ENCODE measurements around the gene FBXO2. TPM values are rescaled to one million over a fixed set of nuclear protein-coding genes. Genes with fewer than 3 reads are reported as not detected.

FBXO2 gene
- total and polyA plus RNA-seq, 2 experiments from 2014 or later, result 20.9 to 28.3 TPM

DNA sequence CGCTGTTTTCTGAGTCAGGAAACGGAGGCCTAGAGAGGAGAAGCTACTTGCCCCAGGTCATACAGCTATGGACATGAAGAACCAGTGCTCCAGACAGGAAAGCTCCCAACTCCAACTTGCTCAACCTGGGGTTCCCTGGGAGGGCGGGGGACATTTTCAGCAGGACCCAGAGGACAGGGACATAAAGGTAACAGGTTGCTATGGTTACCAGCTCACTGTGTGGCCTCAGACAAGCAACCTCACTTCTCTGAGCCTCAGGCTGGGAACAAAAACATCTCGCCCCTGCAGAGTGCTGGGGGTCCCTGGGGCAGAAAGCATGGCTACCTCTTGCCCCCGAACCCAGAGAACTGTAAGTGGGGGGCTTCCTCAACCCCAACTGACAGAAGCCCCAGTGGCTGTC lies 16.1 kb downstream of the FBXO2 start:
- Histone ChIP-seq H3K27me3 (peaks cover 5% of the 10 kb centered on the region), H3K27ac (no peak overlapping the region), H3K9me3 (ENCODE audit: low read depth) (no peaks in the 10 kb centered on the region), H3K4me3 (no peak overlapping the region), H3K4me1 (ENCODE audit: low read depth) (no peaks in the 10 kb centered on the region), H3K36me3 (no peaks in the 10 kb centered on the region)
- no peak for DNase-seq (ENCODE audit: low read depth in 1 of 2, low spot score in 1 of 2)
- TF ChIP-seq, protein P1, sequence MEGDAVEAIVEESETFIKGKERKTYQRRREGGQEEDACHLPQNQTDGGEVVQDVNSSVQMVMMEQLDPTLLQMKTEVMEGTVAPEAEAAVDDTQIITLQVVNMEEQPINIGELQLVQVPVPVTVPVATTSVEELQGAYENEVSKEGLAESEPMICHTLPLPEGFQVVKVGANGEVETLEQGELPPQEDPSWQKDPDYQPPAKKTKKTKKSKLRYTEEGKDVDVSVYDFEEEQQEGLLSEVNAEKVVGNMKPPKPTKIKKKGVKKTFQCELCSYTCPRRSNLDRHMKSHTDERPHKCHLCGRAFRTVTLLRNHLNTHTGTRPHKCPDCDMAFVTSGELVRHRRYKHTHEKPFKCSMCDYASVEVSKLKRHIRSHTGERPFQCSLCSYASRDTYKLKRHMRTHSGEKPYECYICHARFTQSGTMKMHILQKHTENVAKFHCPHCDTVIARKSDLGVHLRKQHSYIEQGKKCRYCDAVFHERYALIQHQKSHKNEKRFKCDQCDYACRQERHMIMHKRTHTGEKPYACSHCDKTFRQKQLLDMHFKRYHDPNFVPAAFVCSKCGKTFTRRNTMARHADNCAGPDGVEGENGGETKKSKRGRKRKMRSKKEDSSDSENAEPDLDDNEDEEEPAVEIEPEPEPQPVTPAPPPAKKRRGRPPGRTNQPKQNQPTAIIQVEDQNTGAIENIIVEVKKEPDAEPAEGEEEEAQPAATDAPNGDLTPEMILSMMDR (IDR thresholded peaks at IDR 0.05; ENCODE audit: low read depth, low read length), result no peak

DNA sequence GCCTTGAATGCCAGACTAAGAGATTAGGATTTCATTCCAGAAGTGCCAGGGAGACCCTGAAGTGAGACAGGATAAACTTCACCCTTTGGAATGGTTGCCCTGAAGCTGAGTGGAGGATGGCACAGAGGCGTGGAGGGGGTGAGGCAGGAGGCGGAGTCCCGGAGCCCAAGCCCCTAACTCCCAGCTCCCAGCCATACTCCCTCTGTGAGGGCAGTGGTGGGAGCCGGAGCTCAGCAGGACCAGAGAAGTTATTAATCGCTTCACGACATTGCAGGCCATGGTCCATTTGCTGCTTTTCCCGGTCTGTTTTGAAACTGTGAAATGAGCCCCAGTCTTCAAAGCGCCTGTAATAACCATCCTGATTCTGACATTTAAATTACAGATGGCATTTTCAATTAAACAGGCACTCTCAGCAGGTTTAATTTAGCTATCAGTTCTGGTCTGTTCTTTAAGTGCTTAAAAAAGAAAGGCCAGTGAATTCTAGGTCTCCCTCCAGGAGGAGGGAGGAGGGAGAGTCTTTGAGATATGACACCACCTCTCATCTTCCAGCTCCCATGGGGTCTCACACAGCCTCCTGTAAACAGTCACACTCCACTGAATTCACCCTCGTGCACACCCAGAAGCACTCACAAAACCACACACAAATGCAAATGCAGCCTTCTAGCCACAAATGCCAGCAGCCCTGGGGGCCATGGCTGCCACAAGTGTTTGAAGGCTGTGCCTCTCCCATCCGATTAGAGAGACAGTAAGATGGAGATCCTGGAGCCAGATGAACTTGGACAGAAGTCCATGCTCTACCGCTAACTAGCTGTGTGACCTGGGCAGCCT lies 19.6 kb downstream of the FBXO2 start:
- Histone ChIP-seq H3K4me3 (no peak overlapping the region), H3K4me1 (ENCODE audit: low read depth) (no peaks in the 10 kb centered on the region), H3K36me3 (no peaks in the 10 kb centered on the region), H3K27ac (no peak overlapping the region), H3K27me3 (peaks cover 5% of the 10 kb centered on the region), H3K9me3 (ENCODE audit: low read depth) (no peaks in the 10 kb centered on the region)
- TF ChIP-seq, protein P1 (IDR thresholded peaks at IDR 0.05; ENCODE audit: low read depth, low read length), result no peak
- no peak for DNase-seq (ENCODE audit: low read depth in 1 of 2, low spot score in 1 of 2)

DNA sequence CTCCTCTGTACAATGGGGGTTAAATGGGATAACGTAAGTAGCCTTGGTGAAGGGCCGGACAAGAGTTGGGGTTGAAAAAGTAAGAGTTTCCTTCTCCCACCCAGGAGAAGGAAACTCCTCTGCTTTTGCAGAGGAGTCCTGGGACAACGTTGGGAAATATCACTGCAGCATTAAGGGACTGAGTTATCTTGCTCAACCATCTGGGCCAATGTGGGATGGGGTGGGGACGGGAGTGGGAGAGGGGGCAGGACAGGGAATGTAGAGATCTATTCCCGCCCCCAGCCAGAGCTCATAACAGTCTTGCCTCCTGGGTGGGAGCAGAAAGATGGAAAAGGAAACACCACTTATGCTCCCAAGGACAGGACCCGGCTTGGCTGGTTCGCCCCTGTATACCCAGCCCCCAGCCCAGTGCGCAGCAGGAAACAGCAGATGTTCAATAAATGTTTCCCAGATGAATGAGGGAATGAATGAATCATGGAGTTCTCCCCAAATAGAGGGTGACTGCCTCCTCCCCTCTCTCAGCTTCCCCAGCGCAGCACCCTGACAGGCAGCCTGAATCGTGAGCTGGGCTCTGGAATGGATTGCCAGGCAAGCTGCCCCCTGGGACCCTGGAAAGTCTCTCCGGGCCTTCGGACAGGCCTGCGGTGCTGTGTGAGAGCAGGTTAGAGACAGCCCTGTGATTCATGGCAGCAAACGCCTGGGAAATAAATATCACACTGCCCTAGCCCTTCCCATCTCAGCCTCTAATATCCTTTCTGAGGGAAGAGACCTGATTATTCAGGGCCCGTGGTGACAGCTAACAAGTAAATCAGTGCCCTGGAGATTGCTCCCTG lies 24.8 kb downstream of the FBXO2 start:
- Histone ChIP-seq H3K4me3 (no peak overlapping the region), H3K36me3 (no peaks in the 10 kb centered on the region), H3K27me3 (no peaks in the 10 kb centered on the region), H3K4me1 (ENCODE audit: low read depth) (no peaks in the 10 kb centered on the region), H3K27ac (no peak overlapping the region), H3K9me3 (ENCODE audit: low read depth) (no peaks in the 10 kb centered on the region)
- TF ChIP-seq, protein P1 (IDR thresholded peaks at IDR 0.05; ENCODE audit: low read depth, low read length), result no peak
- DNase-seq (ENCODE audit: low read depth in 1 of 2, low spot score in 1 of 2), result no peak

DNA sequence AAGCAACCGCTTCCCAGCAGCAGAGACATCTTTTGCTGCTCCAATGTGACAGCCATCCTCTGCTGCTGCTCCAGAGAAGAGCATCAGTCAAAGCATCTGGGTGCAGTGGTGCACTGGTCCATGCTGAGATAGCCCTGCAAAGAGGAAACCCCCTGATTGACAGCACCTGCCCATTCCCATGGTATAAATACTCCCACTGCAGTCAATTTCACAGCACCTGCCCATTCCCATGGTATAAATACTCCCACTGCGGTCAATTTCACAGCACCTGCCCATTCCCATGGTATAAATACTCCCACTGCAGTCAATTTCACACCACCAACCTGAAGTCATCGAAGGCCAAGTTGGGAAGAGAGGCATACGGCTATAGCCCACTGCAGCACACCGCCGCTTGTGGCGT lies 25.5 kb downstream of the FBXO2 start:
- no peaks in the 10 kb centered on the region for H3K4me1 ChIP-seq (ENCODE audit: low read depth)
- no peak for DNase-seq (ENCODE audit: low read depth in 1 of 2, low spot score in 1 of 2)
- H3K27ac ChIP-seq, result no peak overlapping the region
- no peak overlapping the region for H3K4me3 ChIP-seq
- H3K36me3 ChIP-seq, result no peaks in the 10 kb centered on the region
- no peaks in the 10 kb centered on the region for H3K9me3 ChIP-seq (ENCODE audit: low read depth)
- H3K27me3 ChIP-seq, result no peaks in the 10 kb centered on the region
- TF ChIP-seq, protein P1 (IDR thresholded peaks at IDR 0.05; ENCODE audit: low read depth, low read length), result no peak

DNA sequence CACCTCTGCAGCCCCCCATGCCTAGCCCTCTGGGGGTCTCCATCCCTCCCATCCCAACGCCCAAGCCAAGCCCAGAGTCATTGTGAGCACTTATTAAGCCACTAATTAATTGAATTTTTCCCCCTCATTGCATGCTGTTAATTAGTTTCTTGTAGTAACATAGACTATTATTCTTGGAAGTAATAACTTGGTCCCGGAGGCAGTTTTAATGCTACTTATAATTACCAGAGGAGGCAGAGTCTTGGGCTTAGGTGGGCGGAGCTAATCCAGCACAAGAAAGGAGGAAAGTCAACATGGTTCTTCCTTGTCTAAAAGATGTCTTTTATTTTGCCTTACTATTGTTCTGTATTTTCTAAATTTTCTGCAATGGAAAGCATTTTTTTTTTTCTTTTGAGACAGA lies 27.7 kb downstream of the FBXO2 start:
- Histone ChIP-seq H3K27ac (no peak overlapping the region), H3K4me3 (no peak overlapping the region), H3K4me1 (ENCODE audit: low read depth) (no peaks in the 10 kb centered on the region), H3K36me3 (no peaks in the 10 kb centered on the region), H3K9me3 (ENCODE audit: low read depth) (no peaks in the 10 kb centered on the region), H3K27me3 (no peaks in the 10 kb centered on the region)
- TF ChIP-seq, protein P1 (IDR thresholded peaks at IDR 0.05; ENCODE audit: low read depth, low read length), result no peak
- no peak for DNase-seq (ENCODE audit: low read depth in 1 of 2, low spot score in 1 of 2)
